ENCODE results near the gene GLP1R.

Gene GLP1R

GRCh38 chr6:39118921-39119320 lies 70.3 kb downstream of the GLP1R start:
- DNase-seq (no peak), ATAC-seq (ENCODE audit: insufficient read depth, low read depth) (no peak)
- peaks cover 13% of the 10 kb centered on the region for H3K4me1 ChIP-seq (ENCODE audit: insufficient read depth, low read length)
- H3K9ac ChIP-seq (ENCODE audit: low read depth, low read length) = no peak overlapping the region
- 0 out of 2 replicates have a peak, but pooled peaks cover 4% of the 10 kb centered on the region for H3K79me2 ChIP-seq (ENCODE audit: insufficient read depth, low read length)
- no peak overlapping the region for H3K4me2 ChIP-seq (ENCODE audit: insufficient read depth, low read length)
- no peaks in the 10 kb centered on the region for H3K27me3 ChIP-seq (ENCODE audit: insufficient read depth, low read length, poor library complexity)
- H3K27ac ChIP-seq (ENCODE audit: low read length) = no peak overlapping the region
- no peak overlapping the region for H2AFZ ChIP-seq (ENCODE audit: low read depth, low read length)
- no peaks in the 10 kb centered on the region for H3K36me3 ChIP-seq (ENCODE audit: insufficient read depth, low read length)
- no peak for TF ChIP-seq EZH2 (IDR thresholded peaks at IDR 0.05; ENCODE audit: borderline replicate concordance, low read depth, low read length, severe bottlenecking)
- no peak for TF ChIP-seq CTCF (IDR thresholded peaks at IDR 0.05; ENCODE audit: borderline replicate concordance, extremely low read depth, low read length, poor library complexity, severe bottlenecking)
- no peak overlapping the region for H3K4me3 ChIP-seq (ENCODE audit: low read depth in 1 of 2, low read length in 2 of 2)
- H3K9me3 ChIP-seq (ENCODE audit: insufficient read depth, low read length, severe bottlenecking) = no peaks in the 10 kb centered on the region
- H4K20me1 ChIP-seq (ENCODE audit: insufficient read depth, low read length) = no peaks in the 10 kb centered on the region

- Histone ChIP-seq H3K4me3 (ENCODE audit: low read depth in 1 of 2, low read length in 2 of 2) (no peak overlapping the region), H3K36me3 (ENCODE audit: insufficient read depth, low read length) (no peaks in the 10 kb centered on the region), H3K4me1 (ENCODE audit: insufficient read depth, low read length) (no peaks in the 10 kb centered on the region), H3K4me2 (ENCODE audit: insufficient read depth, low read length) (no peak overlapping the region), H3K27ac (ENCODE audit: low read length) (no peak overlapping the region), H3K79me2 (ENCODE audit: insufficient read depth, low read length) (no peaks in the 10 kb centered on the region), H2AFZ (ENCODE audit: low read depth, low read length) (no peak overlapping the region), H3K9me3 (ENCODE audit: insufficient read depth, low read length, severe bottlenecking) (no peaks in the 10 kb centered on the region), H3K9ac (ENCODE audit: low read depth, low read length) (no peak overlapping the region), H3K27me3 (ENCODE audit: insufficient read depth, low read length, poor library complexity) (no peaks in the 10 kb centered on the region), H4K20me1 (ENCODE audit: insufficient read depth, low read length) (no peaks in the 10 kb centered on the region)
- ATAC-seq (ENCODE audit: insufficient read depth, low read depth) (no peak), DNase-seq (no peak)
- no peak for TF ChIP-seq EZH2 (IDR thresholded peaks at IDR 0.05; ENCODE audit: borderline replicate concordance, low read depth, low read length, severe bottlenecking)
- TF ChIP-seq CTCF (IDR thresholded peaks at IDR 0.05; ENCODE audit: borderline replicate concordance, extremely low read depth, low read length, poor library complexity, severe bottlenecking) = no peak
These were observed 75.5 kb downstream of the GLP1R start for GRCh38 chr6:39124114-39124513.

GRCh38 chr6:39128106-39128505 lies 79.5 kb downstream of the GLP1R start:
- H3K79me2 ChIP-seq (ENCODE audit: insufficient read depth, low read length) = no peaks in the 10 kb centered on the region
- no peak overlapping the region for H3K9ac ChIP-seq (ENCODE audit: low read depth, low read length)
- H3K9me3 ChIP-seq (ENCODE audit: insufficient read depth, low read length, severe bottlenecking) = no peaks in the 10 kb centered on the region
- DNase-seq (no peak), ATAC-seq (ENCODE audit: insufficient read depth, low read depth) (no peak)
- H3K27me3 ChIP-seq (ENCODE audit: insufficient read depth, low read length, poor library complexity) = no peaks in the 10 kb centered on the region
- no peak for TF ChIP-seq CTCF (IDR thresholded peaks at IDR 0.05; ENCODE audit: borderline replicate concordance, extremely low read depth, low read length, poor library complexity, severe bottlenecking)
- no peak for TF ChIP-seq EZH2 (IDR thresholded peaks at IDR 0.05; ENCODE audit: borderline replicate concordance, low read depth, low read length, severe bottlenecking)
- no peak overlapping the region for H2AFZ ChIP-seq (ENCODE audit: low read depth, low read length)
- H3K4me3 ChIP-seq (ENCODE audit: low read depth in 1 of 2, low read length in 2 of 2) = no peak overlapping the region
- H3K36me3 ChIP-seq (ENCODE audit: insufficient read depth, low read length) = no peaks in the 10 kb centered on the region
- no peak overlapping the region for H3K4me2 ChIP-seq (ENCODE audit: insufficient read depth, low read length)
- no peaks in the 10 kb centered on the region for H4K20me1 ChIP-seq (ENCODE audit: insufficient read depth, low read length)
- no peaks in the 10 kb centered on the region for H3K4me1 ChIP-seq (ENCODE audit: insufficient read depth, low read length)
- H3K27ac ChIP-seq (ENCODE audit: low read length) = no peak overlapping the region

- Histone ChIP-seq H3K4me2 (ENCODE audit: insufficient read depth, low read length) (no peak overlapping the region), H4K20me1 (ENCODE audit: insufficient read depth, low read length) (no peaks in the 10 kb centered on the region), H3K36me3 (ENCODE audit: insufficient read depth, low read length) (no peaks in the 10 kb centered on the region), H3K9ac (ENCODE audit: low read depth, low read length) (no peak overlapping the region), H3K9me3 (ENCODE audit: insufficient read depth, low read length, severe bottlenecking) (no peaks in the 10 kb centered on the region), H3K27ac (ENCODE audit: low read length) (no peak overlapping the region), H3K27me3 (ENCODE audit: insufficient read depth, low read length, poor library complexity) (no peaks in the 10 kb centered on the region), H2AFZ (ENCODE audit: low read depth, low read length) (no peak overlapping the region), H3K4me1 (ENCODE audit: insufficient read depth, low read length) (no peaks in the 10 kb centered on the region), H3K4me3 (ENCODE audit: low read depth in 1 of 2, low read length in 2 of 2) (no peak overlapping the region), H3K79me2 (ENCODE audit: insufficient read depth, low read length) (no peaks in the 10 kb centered on the region)
- DNase-seq = no peak
- no peak for TF ChIP-seq EZH2 (IDR thresholded peaks at IDR 0.05; ENCODE audit: borderline replicate concordance, low read depth, low read length, severe bottlenecking)
- TF ChIP-seq CTCF (IDR thresholded peaks at IDR 0.05; ENCODE audit: borderline replicate concordance, extremely low read depth, low read length, poor library complexity, severe bottlenecking) = no peak
- no peak for ATAC-seq (ENCODE audit: insufficient read depth, low read depth)
These were observed 80.3 kb downstream of the GLP1R start for GRCh38 chr6:39128832-39129231.

Data from DND-41 (cell line).